ENCODE measurements around the gene CSNK2A1.

Gene CSNK2A1

GRCh38 chr20:563187-563586, 19.6 kb upstream of the CSNK2A1 start:
- DNase-seq, result no peak

DNA sequence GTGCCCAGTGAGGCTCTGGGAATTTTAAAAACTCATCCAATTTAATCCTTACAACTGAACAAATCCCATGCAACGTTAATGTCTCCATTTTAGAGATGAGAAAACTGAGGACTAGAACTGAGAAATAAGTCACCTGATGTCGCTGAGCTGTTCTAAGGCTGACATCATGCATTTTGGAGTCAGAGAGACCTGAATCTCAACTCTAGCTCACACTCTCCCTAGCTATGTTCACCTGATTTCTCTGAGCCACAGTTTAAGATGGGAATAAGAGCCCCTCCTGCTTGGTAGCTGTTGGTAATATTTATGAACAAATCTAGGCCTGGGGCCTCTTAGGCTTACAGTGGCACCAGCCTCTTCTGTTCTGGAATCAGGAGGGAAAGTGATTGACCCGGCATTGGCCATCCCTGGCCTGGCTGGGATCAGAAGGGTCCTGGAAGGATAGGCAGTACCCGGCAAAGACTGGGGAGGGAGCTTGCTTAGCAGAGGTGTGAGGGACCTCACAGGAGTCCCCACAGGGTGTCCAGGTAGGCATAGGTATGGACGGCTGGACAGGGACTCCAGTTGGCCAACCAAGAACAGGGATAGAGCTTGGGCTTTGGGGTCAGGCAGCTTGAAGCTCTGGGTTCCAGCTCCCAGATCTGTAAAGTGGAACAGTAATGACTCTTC, 18.8 kb upstream of the CSNK2A1 start:
- DNase-seq, result no peak

DNA sequence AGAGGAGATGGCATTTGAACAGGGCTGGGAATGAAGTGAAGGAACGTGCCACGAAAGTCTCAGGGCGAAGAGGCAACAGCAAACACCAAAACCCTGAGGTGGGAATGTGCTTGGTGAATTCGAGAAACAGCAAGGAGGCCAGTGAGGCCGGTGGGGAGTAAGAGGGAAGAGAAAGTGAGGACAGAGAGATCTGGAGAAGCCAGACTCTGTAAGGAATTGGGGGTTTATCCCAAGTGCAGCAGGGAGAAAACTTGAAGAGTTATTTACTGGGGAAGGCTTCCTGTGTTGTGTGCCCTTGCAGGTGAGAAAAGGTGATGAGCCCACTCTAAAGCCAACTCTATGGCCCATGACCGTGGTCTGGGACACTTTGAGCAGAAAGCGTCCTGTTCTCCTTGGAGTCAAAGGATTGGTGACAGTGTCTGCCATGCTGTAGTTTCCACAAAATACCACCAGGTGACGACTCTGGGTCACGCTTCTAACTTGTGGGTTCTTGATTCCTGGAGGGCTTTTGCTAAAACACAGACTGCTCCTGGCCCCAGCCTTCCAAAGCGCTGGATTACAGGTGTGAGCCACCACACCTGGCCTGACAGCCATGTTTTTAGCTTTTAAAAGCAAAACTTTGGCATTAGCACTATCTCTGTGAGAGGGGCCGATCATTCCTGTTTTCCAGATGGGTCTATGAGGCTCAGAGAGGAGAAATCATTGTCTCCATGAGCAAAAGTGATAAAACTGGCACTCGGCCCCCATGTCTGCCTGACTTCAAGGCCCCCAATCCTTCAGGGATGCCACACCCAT, 18.0 kb upstream of the CSNK2A1 start:
- peak; percentile 24 for DNase-seq

DNA sequence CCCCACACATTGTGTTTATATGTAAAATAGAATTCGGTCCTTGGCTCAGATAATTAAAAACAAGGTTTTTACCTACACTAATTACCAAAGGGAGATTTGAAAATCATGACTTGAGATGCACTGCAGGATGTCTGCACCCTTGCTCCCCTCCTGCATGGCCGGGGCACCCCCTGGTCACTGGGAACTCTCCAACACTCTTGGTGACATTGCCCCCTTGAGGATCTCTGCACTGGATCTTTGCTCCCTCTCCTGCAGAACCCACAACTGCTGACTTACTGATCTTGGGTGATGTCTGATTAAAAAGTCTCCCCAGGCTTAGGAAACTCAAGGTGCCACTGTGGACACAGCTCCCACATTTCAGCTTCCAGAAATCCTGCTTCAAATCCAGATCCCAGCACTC, 17.1 kb upstream of the CSNK2A1 start:
- DNase-seq, result no peak

GRCh38 chr20:558117-558516, 14.5 kb upstream of the CSNK2A1 start:
- no peak for DNase-seq

GRCh38 chr20:556984-557383, 13.4 kb upstream of the CSNK2A1 start:
- no peak for DNase-seq

- DNase-seq, result no peak
These were observed 12.4 kb upstream of the CSNK2A1 start for GRCh38 chr20:555976-556385.

DNA sequence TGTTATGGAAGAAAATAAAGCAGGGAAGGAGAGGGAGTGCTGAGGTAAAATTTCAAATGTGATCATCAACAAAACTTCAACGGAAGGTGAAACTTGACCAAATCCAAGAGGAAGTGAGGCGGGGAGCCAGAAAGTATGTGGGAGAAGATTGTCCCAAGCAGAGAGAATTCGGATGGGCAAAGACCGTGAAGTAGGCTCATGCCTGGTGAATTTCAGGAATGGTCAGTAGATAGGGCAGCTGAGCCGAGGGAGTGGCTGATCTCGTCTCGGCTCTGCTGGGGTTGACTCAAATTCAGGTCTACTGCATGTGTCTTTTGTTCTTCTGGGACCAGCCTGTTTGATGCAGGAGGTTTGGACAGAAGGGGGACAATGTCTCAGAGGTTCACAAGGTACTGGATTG, 7.0 kb upstream of the CSNK2A1 start:
- DNase-seq, result no peak

DNA sequence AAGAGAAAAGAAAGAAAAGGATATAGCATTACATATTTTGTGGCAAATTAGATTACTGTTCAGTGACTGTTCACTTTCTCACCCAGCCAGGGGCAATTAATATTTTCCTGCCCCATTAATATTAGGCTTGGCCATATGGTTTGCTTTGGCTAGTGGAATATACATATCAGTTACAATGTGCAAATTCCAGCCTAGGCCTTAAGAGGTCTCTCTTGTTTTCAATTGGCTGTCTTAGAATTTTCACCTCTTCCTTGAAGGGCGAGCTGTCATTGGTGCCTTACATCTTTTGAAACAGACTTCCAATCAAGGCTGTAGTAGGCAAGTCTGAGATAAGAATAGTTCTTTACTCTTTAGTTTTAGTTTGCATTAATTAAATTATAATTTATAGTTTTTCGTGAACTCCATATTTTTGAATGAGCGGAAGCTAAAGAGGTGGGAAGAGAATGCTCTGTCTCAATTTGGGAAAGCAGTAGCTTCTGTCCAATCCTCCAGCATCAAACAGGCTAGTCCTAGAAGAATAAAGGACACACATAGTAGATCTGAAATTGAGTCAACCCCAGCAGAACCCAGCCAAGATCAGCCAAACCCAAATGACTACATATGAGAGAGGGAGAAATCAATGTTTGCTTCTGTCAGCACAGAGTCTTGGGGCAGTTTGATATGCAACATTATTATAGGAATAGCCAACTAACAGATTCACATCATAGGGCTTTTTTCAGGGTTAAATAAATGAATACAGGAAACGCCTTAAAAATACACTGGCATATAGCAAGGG, 6.3 kb upstream of the CSNK2A1 start:
- no peak for DNase-seq

DNA sequence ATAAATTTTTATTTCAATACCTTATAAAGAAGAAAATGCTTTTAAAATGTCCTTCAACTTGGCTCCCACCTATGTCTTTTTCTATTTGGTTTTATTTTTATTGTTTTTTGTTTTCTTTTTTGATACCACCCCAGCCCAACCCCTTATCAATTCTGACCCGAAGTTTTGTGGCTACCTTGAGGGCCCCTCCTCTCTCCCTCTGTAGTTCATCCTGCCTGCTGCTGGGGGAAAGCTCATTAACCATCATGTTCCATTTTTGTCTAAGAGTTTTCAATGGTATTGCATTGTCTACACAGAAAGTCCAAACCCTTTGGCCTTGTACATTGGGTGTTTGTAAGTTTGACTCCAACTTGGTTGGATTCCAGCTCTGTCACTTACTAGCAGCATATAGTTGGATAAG, 5.3 kb upstream of the CSNK2A1 start:
- DNase-seq, result no peak

DNA sequence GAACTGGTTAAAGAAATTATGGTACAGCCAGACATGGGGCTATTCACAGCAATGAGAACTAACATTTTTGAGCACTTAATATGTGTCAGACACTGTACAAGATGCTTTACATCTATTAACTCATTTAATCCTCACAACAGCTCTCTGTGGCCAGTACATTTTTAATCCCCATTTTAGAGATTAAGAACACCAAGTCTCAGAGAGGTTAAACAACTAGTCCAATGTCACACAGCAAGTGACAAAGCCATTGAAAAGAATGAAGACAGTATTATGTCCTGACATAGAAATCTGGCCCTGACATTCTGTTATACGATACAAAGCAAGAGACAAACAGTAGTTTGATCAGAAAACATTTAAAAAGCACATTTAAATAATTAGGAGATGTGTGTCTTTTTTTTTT, 3.8 kb upstream of the CSNK2A1 start:
- no peak for DNase-seq

GRCh38 chr20:546353-546752, 2.8 kb upstream of the CSNK2A1 start:
- no peak for DNase-seq

- no peak for DNase-seq
These were observed 649 bp upstream of the CSNK2A1 start for GRCh38 chr20:544153-544725.

GRCh38 chr20:542777-543368, 717 bp downstream of the CSNK2A1 start:
- no peak for DNase-seq

DNA sequence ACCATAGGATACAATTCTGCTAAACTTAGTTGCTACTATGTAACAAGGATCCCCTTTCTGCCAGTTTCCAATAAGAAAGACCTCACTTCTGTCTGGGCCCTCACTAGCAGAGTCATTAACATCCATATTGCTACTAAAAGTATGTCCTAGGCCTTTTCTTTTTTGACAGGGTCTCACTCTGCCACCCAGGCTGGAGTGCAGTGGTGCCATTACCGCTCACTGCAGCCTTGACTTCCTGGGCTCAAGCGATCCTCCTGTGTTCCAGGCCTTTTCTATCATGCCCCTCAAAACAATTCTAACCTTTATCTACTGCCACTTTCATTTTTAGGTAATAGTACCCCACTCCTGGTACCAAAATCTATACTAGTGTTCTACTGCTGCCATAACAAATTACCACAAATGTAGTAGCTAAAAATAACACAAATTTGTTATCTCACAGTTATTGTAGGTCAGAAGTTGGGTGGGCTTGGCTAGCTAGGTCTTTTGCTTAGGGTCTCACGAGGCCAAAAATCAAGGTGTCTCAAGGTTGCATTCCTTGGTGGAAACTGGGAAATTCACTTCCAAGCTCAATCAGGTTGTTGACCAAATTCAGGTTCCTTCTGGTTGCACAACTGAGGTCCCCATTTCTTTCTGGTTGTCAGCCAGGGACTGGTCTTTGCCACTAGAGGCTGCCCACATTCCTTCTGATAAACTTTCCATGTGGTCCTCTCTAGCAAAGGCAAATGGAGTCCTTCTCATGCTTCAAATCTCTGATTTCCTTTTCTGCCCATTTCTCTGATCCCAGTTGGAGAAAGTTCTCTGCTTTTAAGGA, 3.0 kb downstream of the CSNK2A1 start:
- DNase-seq, result no peak

DNA sequence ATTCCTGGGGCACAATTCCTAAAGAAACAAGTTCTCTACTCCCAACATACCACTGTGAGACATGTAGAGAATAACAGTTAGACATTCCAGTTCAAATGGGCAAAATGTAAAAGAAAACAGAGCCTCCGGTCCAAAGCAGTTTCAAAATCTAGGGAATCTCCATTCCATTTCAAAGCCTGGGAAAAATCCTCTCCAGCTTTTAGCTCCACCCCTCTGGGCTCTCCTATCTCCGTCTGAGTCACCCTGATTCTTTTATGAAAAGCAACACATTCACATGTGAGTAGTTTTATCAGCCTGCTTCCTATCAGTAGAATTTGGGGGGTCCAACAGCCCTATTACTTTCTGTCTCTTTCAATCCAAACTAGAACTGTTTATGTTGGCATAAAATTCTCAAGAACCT, 3.7 kb downstream of the CSNK2A1 start:
- no peak for DNase-seq

GRCh38 chr20:539191-539590, 4.4 kb downstream of the CSNK2A1 start:
- no peak for DNase-seq

GRCh38 chr20:537983-538382, 5.6 kb downstream of the CSNK2A1 start:
- DNase-seq, result no peak

DNA sequence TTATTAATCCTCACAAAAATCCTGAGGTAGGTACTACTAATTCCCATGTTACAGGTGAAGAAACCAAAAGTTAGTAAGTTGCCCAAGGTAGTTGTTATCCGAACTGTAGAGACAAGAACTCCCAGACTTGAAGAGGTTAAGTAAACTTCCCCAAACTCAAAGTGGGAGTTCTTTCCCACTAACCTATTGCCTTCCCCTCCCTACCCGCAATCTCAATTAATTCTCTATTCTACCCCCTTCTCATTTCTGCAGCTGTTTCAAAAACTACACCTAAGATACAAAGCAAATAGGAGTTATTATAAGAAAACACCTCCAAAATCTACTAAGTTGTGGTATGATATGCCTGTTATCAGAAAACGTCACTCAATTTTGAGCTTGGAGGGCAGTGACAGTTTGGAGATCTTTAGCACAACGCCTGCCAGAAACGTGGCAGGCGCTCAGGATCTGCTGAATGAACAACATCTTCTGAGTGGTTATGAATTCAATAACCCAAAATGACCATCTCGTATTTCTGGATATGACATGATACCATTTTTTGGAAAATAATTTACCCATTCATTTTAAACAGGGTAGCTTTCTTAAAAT, 7.1 kb downstream of the CSNK2A1 start:
- DNase-seq, result no peak

- no peak for DNase-seq
These were observed 7.6 kb downstream of the CSNK2A1 start for GRCh38 chr20:535958-536357.

DNA sequence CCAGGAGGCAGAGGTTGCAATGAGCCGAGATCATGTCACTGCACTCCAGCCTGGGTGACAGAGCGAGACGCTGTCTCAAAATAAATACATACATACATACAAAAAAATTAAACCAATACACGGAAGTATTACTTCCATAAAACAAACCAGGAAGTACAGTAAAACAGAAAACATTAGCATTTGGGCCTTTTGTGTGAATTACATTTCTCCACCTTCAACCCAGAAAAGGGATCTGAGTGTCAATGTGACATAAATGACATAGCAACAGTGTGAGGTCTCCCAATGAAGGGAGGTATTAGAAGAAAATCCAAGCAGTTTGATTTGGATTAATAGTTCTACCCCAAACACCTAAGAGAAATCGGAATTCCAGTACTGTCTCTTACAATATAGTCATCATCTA, 10.1 kb downstream of the CSNK2A1 start:
- DNase-seq, result no peak

DNA sequence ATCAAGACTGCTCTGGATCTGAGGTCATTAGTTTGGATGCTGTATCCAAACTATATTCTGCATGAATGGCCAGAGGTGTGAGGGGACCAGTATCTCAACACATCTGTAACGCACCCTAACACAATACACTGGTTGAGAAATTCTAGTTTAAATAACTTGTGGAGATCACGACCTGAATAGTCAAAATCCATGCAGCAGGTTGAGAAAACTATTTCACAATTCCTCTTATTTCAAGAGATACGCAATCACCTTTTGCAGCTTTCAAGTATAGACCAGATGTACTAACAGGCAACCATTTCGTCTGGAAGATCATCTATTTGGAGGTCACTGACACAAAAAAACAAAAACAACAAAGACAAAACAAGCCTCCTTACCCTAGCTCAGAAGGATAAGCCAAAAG, 11.1 kb downstream of the CSNK2A1 start:
- DNase-seq, result no peak

Data from NCI-H446 treated with DMSO at 0.1 percent for 48 hours (cell line).